NCI-H2171 (cell line): ENCODE data around the gene DLK1.

ENCODE experiments used
- DNase-seq: peaks from one replicate; lab custom pipeline; 2025; lab: John Stamatoyannopoulos, UW

Gene DLK1

DNA sequence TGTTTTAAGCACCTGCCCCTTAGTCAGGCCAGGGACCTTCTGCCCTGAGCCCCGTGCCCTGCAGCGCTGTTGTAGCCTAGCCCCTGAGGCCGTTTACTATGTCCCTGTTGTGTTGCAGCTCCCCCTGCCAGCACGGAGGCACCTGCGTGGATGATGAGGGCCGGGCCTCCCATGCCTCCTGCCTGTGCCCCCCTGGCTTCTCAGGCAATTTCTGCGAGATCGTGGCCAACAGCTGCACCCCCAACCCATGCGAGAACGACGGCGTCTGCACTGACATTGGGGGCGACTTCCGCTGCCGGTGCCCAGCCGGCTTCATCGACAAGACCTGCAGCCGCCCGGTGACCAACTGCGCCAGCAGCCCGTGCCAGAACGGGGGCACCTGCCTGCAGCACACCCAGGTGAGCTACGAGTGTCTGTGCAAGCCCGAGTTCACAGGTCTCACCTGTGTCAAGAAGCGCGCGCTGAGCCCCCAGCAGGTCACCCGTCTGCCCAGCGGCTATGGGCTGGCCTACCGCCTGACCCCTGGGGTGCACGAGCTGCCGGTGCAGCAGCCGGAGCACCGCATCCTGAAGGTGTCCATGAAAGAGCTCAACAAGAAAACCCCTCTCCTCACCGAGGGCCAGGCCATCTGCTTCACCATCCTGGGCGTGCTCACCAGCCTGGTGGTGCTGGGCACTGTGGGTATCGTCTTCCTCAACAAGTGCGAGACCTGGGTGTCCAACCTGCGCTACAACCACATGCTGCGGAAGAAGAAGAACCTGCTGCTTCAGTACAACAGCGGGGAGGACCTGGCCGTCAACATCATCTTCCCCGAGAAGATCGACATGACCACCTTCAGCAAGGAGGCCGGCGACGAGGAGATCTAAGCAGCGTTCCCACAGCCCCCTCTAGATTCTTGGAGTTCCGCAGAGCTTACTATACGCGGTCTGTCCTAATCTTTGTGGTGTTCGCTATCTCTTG is 7.6 kb downstream of the DLK1 start:
- no peak for DNase-seq

DNA sequence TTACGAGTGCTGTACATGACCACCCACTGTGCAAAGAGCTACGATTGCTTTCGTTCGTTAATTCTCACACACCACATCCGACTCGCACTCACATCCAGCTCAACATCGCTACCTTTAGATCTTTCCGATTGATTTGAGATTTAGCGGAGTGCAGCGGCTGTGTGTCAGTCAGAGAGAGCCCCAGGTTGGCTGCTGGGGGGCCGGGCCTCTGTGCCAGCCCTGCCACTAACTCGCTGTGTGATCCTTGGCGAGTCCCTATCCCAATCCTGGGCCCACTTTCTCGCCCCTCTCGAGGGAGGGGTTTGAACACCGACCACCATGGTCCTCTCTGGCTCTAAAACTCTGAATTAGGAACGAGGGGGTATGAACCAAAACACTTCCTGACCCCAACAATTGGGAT is 8.6 kb downstream of the DLK1 start:
- DNase-seq = no peak

DNA sequence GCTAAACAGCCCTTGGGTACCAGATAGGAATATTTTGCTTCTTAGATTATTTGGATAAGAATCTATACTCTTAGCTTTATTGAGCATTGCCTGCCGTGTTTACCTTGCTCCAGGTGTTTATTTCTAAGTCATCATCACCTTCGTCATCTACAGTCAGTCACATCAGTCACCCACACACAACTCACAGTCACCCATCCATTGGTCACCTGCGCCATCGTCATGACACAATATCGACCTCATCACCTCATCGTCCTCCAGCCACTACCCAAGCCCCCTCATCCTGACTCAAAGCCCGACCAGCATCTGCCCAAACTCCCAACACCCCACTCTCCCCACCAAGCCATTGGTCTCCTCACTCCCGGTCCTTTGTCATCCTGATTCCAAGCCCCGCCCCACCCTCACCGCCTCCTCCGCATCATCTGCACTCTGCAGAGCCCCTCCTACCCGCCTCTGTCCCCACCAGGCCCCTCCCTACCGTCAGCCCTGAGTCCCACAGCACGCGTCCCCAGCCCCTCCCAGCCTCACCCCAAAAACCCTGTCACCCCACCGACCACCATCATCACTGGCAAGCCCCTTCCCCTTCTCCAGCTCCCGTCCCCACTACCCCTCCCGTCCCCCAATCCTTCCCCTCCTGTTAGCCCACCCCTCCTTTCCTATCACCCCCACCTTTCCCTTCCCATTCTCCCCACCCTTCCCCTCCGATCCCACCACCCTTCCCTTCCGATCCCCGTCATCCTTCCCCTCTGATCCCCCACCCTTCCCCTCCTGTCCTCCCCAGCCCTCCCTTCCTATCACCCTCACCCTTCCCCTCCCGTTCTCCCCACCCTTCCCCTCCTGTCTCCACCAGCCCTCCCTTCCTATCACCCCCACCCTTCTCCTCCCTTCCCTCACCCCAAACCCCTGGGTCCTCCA is 9.8 kb downstream of the DLK1 start:
- no peak for DNase-seq

DNA sequence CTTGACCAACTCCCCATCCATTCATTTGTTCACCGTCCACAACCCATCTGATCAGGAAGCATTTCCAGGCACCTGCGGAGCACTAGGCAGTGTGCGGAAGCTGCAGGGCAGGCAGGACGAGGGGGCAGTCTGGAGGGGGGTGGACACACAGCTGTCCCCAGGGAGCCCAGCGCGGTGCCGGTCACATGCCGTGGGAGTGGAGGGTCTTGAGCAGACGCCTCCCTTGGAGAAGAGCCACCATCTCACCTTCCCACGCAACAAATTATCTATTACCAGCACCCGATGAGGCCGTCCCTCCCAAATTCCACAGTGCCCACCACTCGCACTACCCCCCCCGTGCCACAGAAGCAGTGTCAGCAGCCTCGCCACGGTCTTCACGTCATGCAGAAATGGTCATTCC is 10.8 kb downstream of the DLK1 start:
- no peak for DNase-seq

DNA sequence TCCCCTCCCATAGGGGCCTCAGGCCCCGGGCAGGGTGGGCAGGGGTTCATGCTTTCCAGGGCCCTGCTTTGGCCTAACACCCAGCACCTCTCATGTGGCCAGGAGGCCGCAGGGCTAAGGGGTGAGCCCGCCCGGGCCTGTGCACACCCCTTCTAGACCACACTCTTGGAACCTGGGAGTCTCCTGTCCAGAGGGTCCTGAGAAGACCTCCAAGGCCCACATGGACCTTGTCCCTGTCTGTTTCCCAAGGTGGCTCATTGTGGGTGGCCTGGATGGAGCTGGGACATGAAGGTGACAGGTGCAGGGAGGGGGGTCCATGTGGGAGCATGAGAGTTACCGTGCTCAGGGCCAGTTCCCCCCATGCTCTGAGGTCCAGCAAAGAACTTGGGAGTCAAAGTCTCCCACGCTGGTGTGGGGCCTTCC is 11.6 kb downstream of the DLK1 start:
- DNase-seq = no peak

DNA sequence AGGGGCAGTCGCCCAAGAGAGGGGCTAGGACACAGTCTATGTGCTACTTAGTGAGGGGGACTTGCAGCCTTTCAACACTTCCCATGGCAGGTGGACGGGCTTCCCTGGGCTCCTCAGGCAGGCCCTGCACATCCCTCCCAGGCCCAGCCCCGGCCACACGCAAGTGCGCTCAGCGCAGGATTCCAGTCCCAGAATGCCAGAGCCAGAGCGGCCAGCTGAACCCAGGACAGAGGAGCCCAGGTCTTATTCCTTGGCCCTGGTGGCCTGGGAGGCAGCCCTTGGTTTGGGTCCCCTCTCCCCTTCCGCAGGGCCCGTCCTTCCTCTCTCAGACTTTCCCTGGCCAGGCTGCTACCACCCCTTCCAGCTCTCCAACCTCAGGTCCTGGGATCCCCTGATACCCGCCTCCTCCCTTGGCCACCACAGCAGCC is 12.0 kb downstream of the DLK1 start:
- no peak for DNase-seq

DNA sequence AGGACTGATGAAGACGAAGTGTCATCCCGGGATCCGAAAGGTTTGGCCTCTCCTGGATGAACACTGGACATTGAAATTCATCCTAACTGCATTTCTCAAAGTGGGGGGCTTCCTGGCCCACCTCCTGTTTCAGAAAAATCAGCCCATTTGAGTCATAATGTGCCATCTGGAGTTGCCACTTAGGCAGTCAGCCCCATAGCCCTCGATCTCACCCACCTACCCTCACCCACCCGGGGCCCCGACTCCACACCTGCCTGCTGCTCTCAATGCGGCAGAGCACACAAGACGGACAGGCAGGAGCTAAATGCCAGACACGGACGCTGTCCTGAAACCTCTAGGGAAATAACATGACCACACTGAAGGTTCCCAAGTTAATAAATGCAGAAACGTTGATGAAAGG is 12.6 kb downstream of the DLK1 start:
- no peak for DNase-seq

DNA sequence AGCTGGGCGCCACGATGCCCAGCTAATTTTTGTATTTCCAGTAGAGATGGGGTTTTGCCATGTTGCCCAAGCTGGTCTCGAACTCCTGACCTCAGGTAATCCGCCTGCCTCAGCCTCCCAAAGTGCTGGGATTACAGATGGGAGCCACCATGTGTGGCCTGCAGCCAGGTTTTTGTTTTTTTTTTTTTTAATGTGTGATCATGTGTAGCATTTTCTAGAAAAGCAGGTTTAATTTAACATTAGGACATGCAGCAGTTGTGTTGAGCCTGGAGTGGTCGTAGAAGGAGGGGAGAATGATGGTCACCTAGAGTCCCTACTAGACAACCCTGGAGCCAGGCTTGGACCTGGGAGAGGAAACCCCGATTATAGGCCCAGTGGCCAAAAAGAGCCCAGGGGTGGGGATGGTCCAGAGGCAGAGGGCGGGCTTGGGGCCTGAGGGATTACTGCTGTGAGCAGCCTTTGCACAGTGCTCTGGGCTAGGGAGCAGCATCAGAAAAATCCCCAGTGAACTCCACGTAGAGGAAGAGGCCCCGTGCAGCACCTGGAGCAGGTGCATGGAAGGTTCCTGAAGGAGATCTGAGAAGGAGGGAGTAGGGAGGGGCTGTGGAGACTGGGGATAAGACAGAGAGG is 13.6 kb downstream of the DLK1 start:
- no peak for DNase-seq

DNA sequence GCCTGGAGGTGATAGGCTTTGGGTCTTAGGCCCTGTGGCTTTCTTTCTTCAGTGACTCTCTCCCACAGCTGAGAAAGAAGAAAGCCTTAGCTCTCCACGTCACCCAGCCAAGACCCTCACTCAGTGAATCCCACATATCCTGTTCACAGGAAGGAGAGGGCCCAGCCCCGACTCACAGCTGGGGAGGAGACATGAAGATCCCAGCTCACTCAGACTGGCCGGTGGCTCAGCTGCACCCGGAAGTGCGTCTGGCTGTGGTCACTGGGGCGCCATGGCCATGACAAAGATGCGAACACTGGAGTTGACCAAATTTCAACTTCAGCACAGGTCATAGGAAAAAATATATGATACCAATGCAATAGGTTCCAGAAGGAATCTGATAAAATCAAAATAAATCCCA is 14.2 kb downstream of the DLK1 start:
- DNase-seq = no peak

DNA sequence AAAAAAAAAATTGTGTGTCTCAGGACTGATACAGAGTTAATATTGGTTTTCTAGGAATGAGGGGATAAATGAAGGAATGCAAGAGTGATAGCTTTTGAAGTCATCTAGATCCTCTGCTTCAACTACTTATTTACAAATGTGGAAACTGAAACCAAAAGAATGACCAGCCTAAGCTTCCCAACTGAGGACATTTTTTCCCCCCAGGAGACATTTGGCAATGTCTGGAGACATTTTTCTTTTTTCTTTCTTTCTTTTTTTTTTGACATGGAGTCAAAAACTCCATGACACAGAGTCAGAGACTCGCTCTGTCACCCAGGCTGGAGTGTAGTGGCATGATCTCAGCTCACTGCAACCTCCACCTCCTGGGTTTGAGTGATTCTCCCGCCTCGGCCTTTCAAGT is 15.3 kb downstream of the DLK1 start:
- no peak for DNase-seq

DNA sequence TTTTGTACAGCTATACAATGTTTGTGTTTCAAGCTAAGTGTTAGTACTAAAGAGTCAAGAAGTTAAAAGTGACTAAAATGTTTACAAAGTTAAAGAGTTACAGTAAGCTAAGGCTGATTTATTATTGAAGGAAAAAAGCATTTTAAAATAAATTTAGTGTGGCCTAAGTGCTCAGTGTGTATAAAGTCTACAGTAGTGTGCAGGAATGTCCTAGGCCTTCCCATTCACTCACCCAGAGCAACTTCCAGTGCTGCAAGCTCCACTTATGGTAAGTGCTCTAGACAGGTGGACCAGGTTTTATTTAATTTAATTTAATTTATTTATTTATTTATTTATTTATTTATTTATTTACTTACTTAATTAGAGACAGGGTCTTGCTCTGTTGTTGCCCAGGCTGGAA is 19.6 kb downstream of the DLK1 start:
- no peak for DNase-seq

DNA sequence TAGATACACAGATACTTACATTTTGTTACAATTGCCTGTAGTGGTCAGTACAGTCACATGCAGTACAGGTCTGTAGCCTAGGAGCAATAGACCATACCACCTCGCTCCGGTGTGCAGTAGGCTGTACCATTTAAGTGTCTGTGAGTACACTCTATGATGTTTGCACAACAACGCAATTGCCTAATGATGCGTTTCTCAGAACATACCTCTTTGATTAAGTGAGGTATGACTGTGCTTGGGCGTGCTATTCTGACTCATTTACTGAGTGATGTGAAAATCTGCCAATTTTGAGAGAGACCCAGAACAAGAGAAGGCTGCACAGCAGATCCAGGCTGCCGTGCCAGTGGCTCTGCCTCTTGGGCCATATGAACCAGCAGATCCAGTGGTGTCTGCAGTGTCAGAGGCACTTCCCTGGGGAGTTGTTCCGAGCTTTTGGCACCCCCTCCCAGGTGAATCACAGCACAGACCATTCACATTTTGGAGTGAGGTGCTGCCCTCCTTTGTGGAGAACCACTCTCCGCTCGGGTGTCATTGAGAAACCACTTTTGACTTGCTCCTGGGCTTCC is 20.4 kb downstream of the DLK1 start:
- DNase-seq = no peak

DNA sequence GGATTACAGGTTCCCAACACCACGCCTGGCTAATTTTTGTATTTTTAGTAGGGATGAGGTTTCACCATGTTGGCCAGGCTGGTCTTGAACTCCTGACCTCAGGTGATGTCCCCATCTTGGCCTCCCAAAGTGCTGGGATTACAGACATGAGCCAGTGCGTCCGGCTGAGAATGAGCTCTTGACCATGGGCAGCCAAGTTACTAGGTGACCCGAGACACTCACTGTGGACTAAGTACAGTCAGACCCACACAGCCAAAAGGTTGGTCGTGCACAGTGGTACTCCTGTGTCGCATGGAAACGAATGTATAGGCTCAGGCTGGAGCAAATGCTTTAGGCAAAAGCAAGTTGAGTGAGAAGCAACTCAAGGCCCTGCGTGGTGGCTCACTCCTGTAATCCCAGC is 21.0 kb downstream of the DLK1 start:
- DNase-seq = no peak

DNA sequence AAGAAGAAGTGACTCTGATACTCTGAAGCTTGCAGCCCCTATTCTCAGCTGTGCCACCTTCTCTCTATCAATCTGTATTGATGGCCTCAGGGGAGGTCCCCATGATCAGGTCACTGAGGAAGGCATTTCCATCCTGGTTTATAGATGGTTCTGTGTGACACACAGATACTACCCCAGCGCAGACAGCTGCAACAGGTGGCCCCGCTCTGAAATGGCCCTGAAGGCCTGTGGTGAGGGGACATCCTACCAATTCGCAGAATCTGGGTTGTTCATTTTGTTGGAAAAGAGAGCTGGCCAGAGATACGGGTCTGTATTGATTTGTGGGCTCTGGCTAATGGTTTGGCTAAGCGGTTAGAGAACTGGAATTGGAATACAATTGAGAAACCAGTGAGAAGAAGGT is 21.7 kb downstream of the DLK1 start:
- DNase-seq = no peak

DNA sequence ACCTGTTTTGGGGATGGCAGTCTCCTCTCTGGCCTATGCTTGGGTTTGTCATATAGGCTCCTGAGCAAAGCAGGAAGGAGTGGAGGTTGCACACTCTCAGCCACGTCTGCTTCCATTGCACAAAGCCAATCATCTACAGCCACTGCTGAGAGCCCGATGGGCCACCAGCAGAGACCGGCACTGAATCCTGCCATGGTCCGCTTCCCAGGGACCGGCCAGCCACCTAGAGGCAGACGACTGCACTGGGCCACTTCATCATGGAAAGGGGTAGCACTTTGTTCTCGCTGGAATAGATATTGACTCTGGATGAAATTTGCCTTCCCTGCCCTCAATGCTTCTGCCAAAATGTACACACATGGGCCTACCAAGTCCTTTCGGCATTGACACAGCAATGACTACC is 22.3 kb downstream of the DLK1 start:
- no peak for DNase-seq

DNA sequence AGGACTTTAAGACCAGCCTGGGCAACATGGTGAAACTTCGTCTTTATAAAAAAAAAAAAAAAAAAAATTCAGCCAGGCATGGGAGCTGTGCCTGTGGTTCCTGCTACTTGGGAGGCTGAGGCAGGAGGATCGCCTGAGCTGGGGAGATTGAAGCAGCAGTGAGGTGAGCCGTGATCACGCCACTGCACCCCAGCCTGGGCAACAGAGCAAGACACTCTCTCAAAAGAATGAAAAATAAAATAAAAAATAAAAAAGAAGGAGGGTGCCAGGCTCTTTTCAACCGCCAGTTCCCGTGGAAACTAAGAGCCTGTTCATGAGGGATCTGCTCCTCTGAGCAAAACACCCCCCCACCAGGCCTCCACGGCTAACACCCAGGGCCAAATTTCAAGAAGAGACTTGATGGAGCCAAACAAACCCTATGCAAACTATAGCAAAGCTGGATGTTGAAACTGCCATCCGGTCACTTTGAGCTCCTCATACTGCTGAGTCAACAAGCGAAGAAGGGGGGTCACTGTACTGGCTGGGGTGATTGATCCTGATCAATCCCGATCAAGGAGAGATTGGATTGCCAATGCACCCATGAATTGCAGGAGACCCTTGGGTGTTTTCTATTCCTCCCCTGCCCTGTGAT is 23.4 kb downstream of the DLK1 start:
- DNase-seq = no peak

DNA sequence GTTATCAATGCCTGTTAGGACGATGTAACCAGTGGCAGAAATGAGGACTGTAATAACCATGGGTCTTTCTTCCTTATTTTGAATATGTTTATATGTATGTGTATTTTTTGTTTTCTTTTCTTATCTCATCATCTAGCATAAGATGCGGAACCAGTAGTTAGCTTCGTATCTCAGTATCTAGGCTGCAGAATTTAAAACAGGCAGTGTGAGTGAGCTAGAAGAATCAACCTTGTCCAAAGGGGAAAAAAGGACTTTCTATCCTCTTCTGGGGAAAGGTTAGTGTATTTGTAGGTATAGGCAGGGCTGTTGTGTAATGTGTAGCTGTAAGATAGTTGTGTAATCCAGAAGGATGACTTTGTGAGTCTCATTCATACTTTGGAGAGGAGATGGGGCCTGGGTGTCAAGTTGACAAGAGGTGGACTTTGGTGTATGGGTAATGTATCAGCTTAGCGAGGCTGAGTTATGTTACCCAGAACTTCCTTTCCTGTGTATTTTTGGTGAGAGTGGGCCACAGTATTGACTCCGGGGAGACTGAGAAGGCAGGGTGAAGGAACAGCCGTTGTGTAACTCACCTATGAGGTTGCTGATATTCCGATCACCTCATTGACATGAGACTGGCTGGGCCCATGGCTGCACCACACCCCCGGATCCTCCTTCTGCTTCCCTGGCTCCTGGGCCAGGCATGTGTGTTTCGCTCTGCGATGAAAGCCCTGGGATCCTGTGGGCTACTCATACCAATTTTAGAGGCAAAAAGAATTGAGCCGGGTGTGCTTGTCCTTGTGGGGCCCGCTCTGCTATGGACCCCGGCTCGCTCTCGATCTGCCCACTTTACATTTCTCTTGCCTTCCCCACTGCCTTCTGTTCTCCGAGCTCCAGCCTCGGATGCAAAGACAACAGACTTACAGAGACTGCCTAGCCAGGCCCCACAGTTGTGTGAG is 24.3 kb downstream of the DLK1 start:
- no peak for DNase-seq

DNA sequence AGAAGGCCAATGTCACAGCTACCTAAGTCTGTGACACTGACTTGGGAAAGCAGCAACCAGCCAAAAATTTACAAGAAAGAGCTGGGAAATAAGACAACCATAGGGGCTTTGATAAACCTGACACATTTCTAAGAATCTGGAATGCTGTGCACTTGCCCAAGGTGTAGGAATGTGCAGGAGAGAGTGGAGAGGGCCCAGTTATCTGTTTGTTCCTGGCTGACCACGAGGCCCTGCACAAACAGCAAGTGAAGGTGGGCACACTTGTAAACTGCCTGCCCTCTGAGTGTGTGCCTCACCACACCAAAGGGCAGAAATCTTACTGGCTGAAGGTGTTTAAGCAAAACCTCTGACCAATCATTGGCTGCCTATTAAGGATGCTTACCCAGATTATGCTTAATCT is 27.3 kb downstream of the DLK1 start:
- no peak for DNase-seq

DNA sequence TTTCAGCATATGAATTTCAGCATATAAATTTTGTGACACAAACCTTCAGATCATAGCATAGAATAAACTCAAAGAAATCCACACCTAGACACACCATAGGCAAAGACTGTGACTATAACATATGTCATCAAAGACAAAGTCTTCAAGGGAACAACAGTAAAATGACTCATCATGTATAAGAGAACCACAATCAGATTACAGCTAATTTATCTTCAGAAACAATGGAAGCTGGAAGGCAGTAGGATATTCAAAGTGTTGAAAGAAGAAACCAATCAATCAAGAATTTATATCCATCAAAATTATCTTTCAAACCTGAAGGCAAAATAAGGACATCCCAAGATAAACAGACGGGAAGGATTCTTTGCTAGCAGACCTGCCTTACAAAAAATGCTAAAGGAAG is 29.0 kb downstream of the DLK1 start:
- DNase-seq = no peak

DNA sequence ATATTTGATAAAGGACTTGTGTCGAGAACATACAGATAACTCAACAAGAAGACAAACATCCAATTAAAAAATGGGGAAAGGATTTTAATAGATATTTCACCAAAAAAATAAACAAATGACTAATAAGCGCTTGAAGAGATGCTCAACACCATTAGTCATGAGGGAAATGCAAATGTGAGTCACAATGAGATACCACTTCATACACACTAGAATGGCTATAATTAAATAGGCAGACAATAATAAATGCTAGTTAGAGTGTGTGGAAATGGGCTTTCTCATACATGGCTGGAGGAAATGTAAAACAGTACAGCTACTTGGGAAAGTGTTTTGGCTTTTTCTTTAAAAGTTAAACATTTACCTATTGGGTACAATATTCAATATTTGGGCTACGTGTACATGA is 34.8 kb downstream of the DLK1 start:
- no peak for DNase-seq

DNA sequence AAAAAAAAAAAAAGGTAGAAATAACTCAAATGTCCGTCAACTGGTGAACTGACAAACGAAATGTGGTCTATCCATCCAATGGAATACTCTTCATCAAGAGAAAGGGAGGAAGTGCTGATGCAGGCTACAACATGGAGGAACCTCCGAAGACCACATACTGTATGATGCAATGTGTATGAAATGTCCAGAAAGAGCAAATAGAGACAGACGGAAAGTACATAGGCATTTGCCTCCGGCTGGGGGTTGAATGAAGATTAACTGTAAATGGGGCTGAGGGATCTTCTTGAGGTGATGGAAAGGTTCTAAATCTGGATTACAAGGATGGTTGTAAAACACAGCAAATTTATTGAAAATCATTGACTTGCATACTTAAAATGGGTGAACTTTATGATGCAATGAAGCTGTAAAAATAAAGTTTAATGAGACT is 35.4 kb downstream of the DLK1 start:
- DNase-seq = no peak
